ENCODE results near the gene LRRC72. TPM values are rescaled to one million over a fixed set of nuclear protein-coding genes. Genes with fewer than 3 reads are reported as not detected.

LRRC72 gene
- total RNA-seq, 4 donors from 2014 or later: not detected

DNA sequence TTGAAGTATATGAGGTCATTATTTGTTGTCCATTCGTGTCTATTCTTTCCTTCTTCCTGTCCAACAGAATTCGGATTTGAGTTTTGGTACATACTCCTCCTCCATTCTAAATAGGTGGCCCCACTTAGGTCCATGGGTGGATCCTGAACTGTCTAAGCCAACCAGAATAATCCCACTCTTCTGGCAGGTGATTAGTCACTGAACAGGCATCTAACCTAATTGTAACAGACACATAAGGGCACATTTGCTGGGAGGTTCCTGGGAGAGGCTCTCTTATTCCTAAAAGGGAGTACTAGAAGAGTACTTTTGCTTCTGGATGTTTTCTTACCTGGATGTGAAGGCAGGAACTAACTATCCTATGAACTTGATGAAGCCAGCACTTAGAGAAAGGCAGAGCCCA lies 16.8 kb downstream of the LRRC72 start:
- WGBS: 82% methylated on average over 2 of the region's 2 CpGs
- no peaks in the 10 kb centered on the region for H3K27me3 ChIP-seq
- no peaks in the 10 kb centered on the region for H3K36me3 ChIP-seq

DNA sequence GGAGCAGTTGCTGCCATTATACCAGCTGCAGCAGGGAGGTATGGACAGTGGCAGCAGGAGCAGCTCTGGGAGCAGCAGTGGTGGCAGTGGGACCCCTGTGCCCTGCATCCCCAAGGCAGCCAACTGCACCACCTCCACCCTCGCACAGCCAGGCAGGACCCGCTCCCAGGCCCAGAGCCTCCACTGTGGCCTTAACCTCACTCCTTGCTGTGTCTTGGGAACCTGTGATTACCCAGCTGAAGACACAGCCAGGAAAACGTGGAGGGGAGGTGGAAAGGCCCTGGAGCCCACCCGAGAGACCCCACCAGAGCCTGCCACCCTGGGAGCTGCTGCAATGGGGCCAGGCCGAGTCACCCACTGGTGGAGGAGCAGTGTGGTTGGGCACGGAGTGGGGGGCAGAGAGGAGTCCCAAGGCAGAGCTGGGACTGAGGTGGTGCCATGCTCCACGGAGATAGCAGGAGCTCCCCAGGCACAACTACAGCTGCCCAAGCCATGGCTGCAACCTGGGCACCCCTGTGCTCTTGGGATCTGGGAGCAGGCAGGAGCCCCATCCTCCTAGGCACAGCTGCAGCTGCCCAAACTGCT lies 20.4 kb downstream of the LRRC72 start:
- no CpG with 5 or more reads among the region's 7 CpGs for WGBS
- no peak overlapping the region for H3K4me3 ChIP-seq
- TF ChIP-seq POLR2AphosphoS5 (IDR thresholded peaks at IDR 0.05) (no peak), POLR2A (IDR thresholded peaks at IDR 0.05) (no peak), EP300 (IDR thresholded peaks at IDR 0.05) (no peak)
- TF ChIP-seq, protein P1, sequence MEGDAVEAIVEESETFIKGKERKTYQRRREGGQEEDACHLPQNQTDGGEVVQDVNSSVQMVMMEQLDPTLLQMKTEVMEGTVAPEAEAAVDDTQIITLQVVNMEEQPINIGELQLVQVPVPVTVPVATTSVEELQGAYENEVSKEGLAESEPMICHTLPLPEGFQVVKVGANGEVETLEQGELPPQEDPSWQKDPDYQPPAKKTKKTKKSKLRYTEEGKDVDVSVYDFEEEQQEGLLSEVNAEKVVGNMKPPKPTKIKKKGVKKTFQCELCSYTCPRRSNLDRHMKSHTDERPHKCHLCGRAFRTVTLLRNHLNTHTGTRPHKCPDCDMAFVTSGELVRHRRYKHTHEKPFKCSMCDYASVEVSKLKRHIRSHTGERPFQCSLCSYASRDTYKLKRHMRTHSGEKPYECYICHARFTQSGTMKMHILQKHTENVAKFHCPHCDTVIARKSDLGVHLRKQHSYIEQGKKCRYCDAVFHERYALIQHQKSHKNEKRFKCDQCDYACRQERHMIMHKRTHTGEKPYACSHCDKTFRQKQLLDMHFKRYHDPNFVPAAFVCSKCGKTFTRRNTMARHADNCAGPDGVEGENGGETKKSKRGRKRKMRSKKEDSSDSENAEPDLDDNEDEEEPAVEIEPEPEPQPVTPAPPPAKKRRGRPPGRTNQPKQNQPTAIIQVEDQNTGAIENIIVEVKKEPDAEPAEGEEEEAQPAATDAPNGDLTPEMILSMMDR (IDR thresholded peaks at IDR 0.05): no peak
- DNase-seq (ENCODE audit: low spot score in 2 of 2): no peak
- H3K4me1 ChIP-seq: no peaks in the 10 kb centered on the region
- H3K27me3 ChIP-seq: no peaks in the 10 kb centered on the region
- H3K27ac ChIP-seq: no peak overlapping the region
- no peaks in the 10 kb centered on the region for H3K36me3 ChIP-seq
- H3K9me3 ChIP-seq: no peaks in the 10 kb centered on the region

More for the DNA sequence above, 16.8 kb downstream of the LRRC72 start:
- TF ChIP-seq POLR2A (IDR thresholded peaks at IDR 0.05) (no peak), EP300 (IDR thresholded peaks at IDR 0.05) (no peak), POLR2AphosphoS5 (IDR thresholded peaks at IDR 0.05) (no peak)
- TF ChIP-seq, protein P1 (IDR thresholded peaks at IDR 0.05): no peak
- no peaks in the 10 kb centered on the region for H3K9me3 ChIP-seq
- DNase-seq (ENCODE audit: low spot score in 2 of 2): no peak
- H3K4me3 ChIP-seq: no peak overlapping the region
- no peak overlapping the region for H3K27ac ChIP-seq
- H3K4me1 ChIP-seq: no peaks in the 10 kb centered on the region

DNA sequence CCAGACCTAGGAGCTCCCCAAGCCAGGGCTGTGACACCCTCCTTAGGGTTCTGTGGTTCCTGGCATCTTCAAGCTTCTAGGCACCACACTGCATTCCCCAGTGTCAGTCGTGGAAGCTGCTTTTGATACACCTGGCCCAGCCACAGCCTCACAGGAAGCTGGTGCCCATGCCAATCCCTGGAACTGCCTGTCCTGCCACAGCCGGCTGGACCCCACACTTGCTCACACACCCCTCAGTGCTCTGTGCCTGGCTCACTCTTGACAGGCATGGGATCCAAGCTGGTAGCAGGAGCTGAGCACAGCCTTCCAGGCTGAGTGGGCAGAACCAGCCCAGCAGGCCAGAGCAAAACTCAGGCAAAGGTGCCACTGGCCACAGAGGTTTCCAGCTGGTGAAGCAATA lies 21.8 kb downstream of the LRRC72 start:
- H3K27me3 ChIP-seq: no peaks in the 10 kb centered on the region
- TF ChIP-seq POLR2AphosphoS5 (IDR thresholded peaks at IDR 0.05) (no peak), POLR2A (IDR thresholded peaks at IDR 0.05) (no peak), EP300 (IDR thresholded peaks at IDR 0.05) (no peak)
- TF ChIP-seq, protein P1 (IDR thresholded peaks at IDR 0.05): no peak
- WGBS: 80% methylated on average over 2 of the region's 2 CpGs
- no peak for DNase-seq (ENCODE audit: low spot score in 2 of 2)
- no peak overlapping the region for H3K4me3 ChIP-seq
- H3K36me3 ChIP-seq: no peaks in the 10 kb centered on the region
- no peaks in the 10 kb centered on the region for H3K9me3 ChIP-seq
- no peak overlapping the region for H3K27ac ChIP-seq
- no peaks in the 10 kb centered on the region for H3K4me1 ChIP-seq

DNA sequence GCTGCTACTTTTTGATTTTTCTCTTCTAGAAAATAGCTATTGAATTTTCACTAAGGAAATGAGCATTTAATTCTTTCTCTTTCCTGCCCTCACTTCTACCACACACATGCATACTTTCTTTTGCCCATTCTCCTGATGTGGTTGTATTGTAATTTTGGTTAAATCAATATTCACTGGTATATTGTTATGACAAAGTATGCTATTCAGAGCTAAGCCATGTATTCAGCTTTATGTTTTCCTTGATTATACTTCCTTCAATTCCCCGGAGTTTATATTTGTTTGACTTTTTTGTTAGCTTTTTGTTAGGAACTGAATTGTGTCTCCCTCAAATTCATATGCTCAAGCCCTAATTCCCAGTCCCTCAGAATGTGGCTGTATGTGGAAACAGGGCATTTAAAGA lies 24.0 kb downstream of the LRRC72 start:
- Histone ChIP-seq H3K4me1 (no peaks in the 10 kb centered on the region), H3K27ac (no peak overlapping the region), H3K9me3 (no peaks in the 10 kb centered on the region), H3K4me3 (no peak overlapping the region), H3K36me3 (no peaks in the 10 kb centered on the region), H3K27me3 (no peaks in the 10 kb centered on the region)
- 85% methylated on average over 1 of the region's 1 CpG for WGBS
- DNase-seq (ENCODE audit: low spot score in 2 of 2): no peak
- TF ChIP-seq POLR2A (IDR thresholded peaks at IDR 0.05) (no peak), EP300 (IDR thresholded peaks at IDR 0.05) (no peak), POLR2AphosphoS5 (IDR thresholded peaks at IDR 0.05) (no peak)
- TF ChIP-seq, protein P1 (IDR thresholded peaks at IDR 0.05): no peak

DNA sequence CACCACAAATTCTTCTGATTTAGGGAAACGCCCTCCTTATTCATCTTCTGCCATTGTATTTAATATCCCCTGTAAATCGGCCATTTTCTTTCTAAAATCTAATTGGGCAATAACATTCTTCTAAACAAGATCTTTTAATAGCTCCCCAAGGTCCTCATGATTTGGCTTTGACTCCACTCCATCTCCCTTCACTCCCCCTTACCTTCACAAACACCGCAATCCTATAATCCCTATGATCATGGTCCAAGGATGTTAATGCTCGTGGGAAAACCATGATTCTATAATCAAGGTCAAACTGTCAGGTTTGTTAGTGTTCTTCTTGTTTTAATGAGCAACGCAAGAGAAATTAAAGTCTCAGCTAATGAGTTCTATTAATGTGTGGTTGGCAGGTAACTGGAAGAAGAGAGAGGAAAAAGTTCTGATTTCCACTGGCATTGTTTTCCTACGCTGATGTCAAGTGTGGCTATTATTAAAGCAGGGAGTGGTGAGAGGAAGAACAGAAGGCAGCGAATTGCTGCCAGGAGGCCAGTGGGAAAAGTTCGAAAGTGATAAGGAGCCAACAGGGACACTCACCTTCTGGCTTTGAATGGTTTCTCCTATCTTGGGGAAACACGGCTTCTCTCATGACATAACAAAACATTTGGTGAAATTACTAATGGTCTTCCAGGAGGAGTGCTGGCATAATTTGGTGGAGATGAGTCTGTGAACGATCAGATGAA lies 28.1 kb downstream of the LRRC72 start:
- 83% methylated on average over 10 of the region's 10 CpGs for WGBS

More for the DNA sequence above, 28.1 kb downstream of the LRRC72 start:
- no peaks in the 10 kb centered on the region for H3K4me1 ChIP-seq
- H3K27ac ChIP-seq: no peak overlapping the region
- TF ChIP-seq, protein P1 (IDR thresholded peaks at IDR 0.05): no peak
- TF ChIP-seq EP300 (IDR thresholded peaks at IDR 0.05) (no peak), POLR2AphosphoS5 (IDR thresholded peaks at IDR 0.05) (no peak), POLR2A (IDR thresholded peaks at IDR 0.05) (no peak)
- DNase-seq (ENCODE audit: low spot score in 2 of 2): no peak
- no peaks in the 10 kb centered on the region for H3K27me3 ChIP-seq
- H3K36me3 ChIP-seq: no peaks in the 10 kb centered on the region
- H3K9me3 ChIP-seq: no peaks in the 10 kb centered on the region
- no peak overlapping the region for H3K4me3 ChIP-seq

Data from suprapubic skin (tissue), 4 donors.